CD4-positive, alpha-beta memory T cell (primary cell): ENCODE data around the gene DRD3. TPM values are rescaled to one million over a fixed set of nuclear protein-coding genes. Genes with fewer than 3 reads are reported as not detected.

Experiments
- CTCF ChIA-PET: fragments of 350-600 bp; sonication (Branson Sonifier 250); formaldehyde crosslinking; loops from one replicate; lab custom pipeline; 2021; ENCODE audit warnings: inconsistent platforms; ENCODE audit not compliant: partially characterized antibody; lab: Charles Lee
- POLR2A ChIA-PET: fragments of 350-600 bp; sonication (Branson Sonifier 250); formaldehyde crosslinking; loops from one replicate; lab custom pipeline; 2021; ENCODE audit not compliant: partially characterized antibody; lab: Charles Lee
- DNase-seq, 5 donors: peaks; one replicate each; pipeline versions ENCODE4 v3.0.0 to v3.0.0-alpha.2; 2020 to 2022; ENCODE audit warnings: mixed read lengths in 1 of 5
- H3K27ac ChIP-seq: one replicate; pipeline ENCODE4 v1.7.0; 2013; ENCODE audit warnings: low read depth, low read length
- H3K27me3 ChIP-seq: 2 replicates; pipeline ENCODE4 v1.7.0; 2013; ENCODE audit warnings: mild to moderate bottlenecking, low read length, moderate library complexity; ENCODE audit not compliant: insufficient read depth
- H3K36me3 ChIP-seq: 2 replicates; pipeline ENCODE4 v1.7.0; 2013; ENCODE audit warnings: mild to moderate bottlenecking, low read length, moderate library complexity; ENCODE audit not compliant: insufficient read depth
- H3K4me1 ChIP-seq: 2 replicates; pipeline ENCODE4 v1.7.0; 2013; ENCODE audit warnings: mild to moderate bottlenecking, low read length, moderate library complexity; ENCODE audit not compliant: insufficient read depth
- H3K4me3 ChIP-seq, 2 donors: one replicate each; pipeline ENCODE4 v1.7.0; 2013; ENCODE audit warnings: low read length in 2 of 2, mild to moderate bottlenecking in 1 of 2
- H3K9me3 ChIP-seq, 2 donors: one replicate each; pipeline ENCODE4 v1.7.0; 2013; ENCODE audit warnings: low read length in 2 of 2, control low read depth in 1 of 2; ENCODE audit not compliant: control insufficient read depth in 1 of 2
- H3K27ac Mint-ChIP-seq, 7 donors: one replicate each; pipeline ENCODE4 v1.8.0; 2020 to 2021; ENCODE audit warnings: mixed read lengths in 7 of 7, mild to moderate bottlenecking in 6 of 7, inconsistent platforms in 3 of 7, moderate library complexity in 3 of 7
- H3K27me3 Mint-ChIP-seq, 2 donors: one replicate each; pipeline ENCODE4 v1.8.0; 2020 to 2021; ENCODE audit warnings: mixed read lengths in 2 of 2
- H3K36me3 Mint-ChIP-seq, 2 donors: one replicate each; pipeline ENCODE4 v1.8.0; 2020 to 2021; ENCODE audit warnings: mixed read lengths in 2 of 2, inconsistent platforms in 1 of 2, mild to moderate bottlenecking in 1 of 2
- H3K4me1 Mint-ChIP-seq, 4 donors: one replicate each; pipeline ENCODE4 v1.8.0; 2020 to 2021; ENCODE audit warnings: mixed read lengths in 4 of 4, mild to moderate bottlenecking in 1 of 4
- H3K4me3 Mint-ChIP-seq, 8 donors: one replicate each; pipeline ENCODE4 v1.8.0; 2020 to 2021; ENCODE audit warnings: mixed read lengths in 8 of 8, mild to moderate bottlenecking in 7 of 8, moderate library complexity in 6 of 8, inconsistent platforms in 3 of 8
- H3K9me3 Mint-ChIP-seq, 8 donors: one replicate each; pipeline ENCODE4 v1.8.0; 2020 to 2021; ENCODE audit warnings: mixed read lengths in 8 of 8, mild to moderate bottlenecking in 5 of 8, inconsistent platforms in 3 of 8, moderate library complexity in 1 of 8
- intact Hi-C: fragments of 100-400 bp; cut with micrococcal nuclease; formaldehyde crosslinking; loops from one replicate; pipeline ENCODE4 v1.15.1; 2023
- polyA plus RNA-seq, 2 donors: library from polyadenylated mRNA; unstranded; fragments of 300-500 nt; fragmentation: Illumina TruSeq; gene quantifications; one replicate each; pipeline ENCODE4 v1.2.3, GENCODE V29; 2021
- total RNA-seq, 2 experiments: library from RNA; stranded (reverse); gene quantifications; one replicate each; pipeline ENCODE4 v1.2.3, GENCODE V29; 2021

The DRD3 gene
- total and polyA plus RNA-seq, 4 experiments from 2014 or later, result 0.28 to 0.35 TPM; not detected in 2

DNA sequence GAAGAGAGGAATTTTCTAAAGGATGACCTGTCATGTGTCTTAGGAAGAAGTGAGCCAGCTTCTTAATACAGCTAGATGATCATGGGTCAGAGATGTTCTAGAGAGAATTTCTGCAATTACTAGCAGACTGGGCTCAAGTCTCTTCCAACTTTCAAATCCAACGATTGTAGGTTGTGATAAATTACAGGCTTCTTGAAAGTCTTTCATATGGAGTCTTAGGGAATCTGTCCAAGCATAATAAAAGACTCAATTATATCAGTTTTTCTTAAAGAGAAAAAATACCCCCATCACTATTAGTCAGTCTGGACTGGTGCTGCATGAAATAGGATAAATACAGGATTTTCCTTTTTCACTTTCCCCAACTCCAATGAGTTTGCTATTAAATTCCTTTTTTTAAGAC, 59.1 kb downstream of the DRD3 start:
- POLR2A ChIA-PET, result no interaction called here
- Mint-ChIP-seq H3K9me3 (no peaks in the 10 kb centered on the region), H3K4me3 (no peak overlapping the region), H3K27ac (no peak overlapping the region), H3K4me1 (no peaks in the 10 kb centered on the region), H3K27me3 (no peaks in the 10 kb centered on the region), H3K36me3 (no peaks in the 10 kb centered on the region)
- Histone ChIP-seq H3K27me3 (no peaks in the 10 kb centered on the region), H3K27ac (no peak overlapping the region), H3K36me3 (no peaks in the 10 kb centered on the region), H3K9me3 (no peaks in the 10 kb centered on the region), H3K4me3 (no peak overlapping the region), H3K4me1 (no peaks in the 10 kb centered on the region)
- intact Hi-C loops, result no loop called here
- DNase-seq, result no peak
- CTCF ChIA-PET, result no interaction called here

DNA sequence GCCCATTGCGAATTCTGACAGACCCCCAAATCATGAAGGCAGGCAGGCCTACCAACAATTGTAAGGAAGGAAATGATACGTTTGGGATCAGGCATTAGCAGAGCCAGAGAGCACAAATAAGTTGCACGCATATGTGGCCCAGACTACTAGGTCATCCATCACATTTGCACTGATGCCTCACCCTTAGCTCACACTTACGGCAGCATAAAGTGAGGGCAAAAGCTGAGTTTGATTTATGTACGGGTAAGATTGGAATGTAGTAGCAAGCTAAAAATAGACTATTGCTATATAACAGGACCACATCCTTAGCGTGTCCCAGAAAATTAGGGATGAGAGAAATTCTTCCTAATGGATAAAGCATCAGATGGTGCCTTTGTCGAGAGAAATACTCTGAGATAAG, 63.7 kb downstream of the DRD3 start:
- H3K27me3 Mint-ChIP-seq, result peaks cover 0 to 8% of the 10 kb centered on the region in 2 donors
- Histone ChIP-seq H3K27ac (no peak overlapping the region), H3K9me3 (no peaks in the 10 kb centered on the region), H3K27me3 (no peaks in the 10 kb centered on the region), H3K4me1 (no peaks in the 10 kb centered on the region), H3K4me3 (no peak overlapping the region), H3K36me3 (no peaks in the 10 kb centered on the region)
- no peak overlapping the region for H3K4me3 Mint-ChIP-seq
- no peak for DNase-seq
- no peaks in the 10 kb centered on the region for H3K36me3 Mint-ChIP-seq
- intact Hi-C loops, result no loop called here
- no peaks in the 10 kb centered on the region for H3K9me3 Mint-ChIP-seq
- ChIA-PET POLR2A (no interaction called here), CTCF (no interaction called here)
- H3K4me1 Mint-ChIP-seq, result no peaks in the 10 kb centered on the region
- no peak overlapping the region for H3K27ac Mint-ChIP-seq

DNA sequence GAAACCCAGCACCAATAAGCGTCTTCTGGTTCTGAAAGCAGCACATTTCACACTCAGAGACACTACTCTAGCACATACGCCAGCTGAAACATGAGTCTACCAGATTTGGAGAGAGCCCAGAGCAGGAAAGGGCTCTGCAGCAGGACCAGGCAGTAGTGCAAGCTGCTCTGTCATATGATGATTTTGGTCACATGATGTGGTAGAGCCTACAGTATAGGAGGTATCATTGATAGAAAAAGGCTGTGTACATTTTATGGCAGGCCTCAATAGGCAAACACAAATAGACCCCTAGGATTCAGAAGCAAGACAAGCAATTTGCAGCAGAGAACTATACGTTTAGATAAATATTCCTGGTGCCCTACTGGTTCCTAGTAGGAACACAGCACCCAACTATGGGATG, 64.1 kb downstream of the DRD3 start:
- H3K4me3 ChIP-seq, result no peak overlapping the region
- ChIA-PET POLR2A (no interaction called here), CTCF (no interaction called here)
- no peak overlapping the region for H3K27ac ChIP-seq
- DNase-seq, result no peak
- intact Hi-C loops, result no loop called here
- H3K27ac Mint-ChIP-seq, result no peak overlapping the region
- H3K9me3 Mint-ChIP-seq, result no peaks in the 10 kb centered on the region
- no peaks in the 10 kb centered on the region for H3K9me3 ChIP-seq
- H3K4me1 ChIP-seq, result no peaks in the 10 kb centered on the region
- no peaks in the 10 kb centered on the region for H3K4me1 Mint-ChIP-seq
- no peaks in the 10 kb centered on the region for H3K27me3 ChIP-seq
- H3K36me3 ChIP-seq, result no peaks in the 10 kb centered on the region
- H3K27me3 Mint-ChIP-seq, result peaks cover 0 to 8% of the 10 kb centered on the region in 2 donors
- H3K36me3 Mint-ChIP-seq, result no peaks in the 10 kb centered on the region
- H3K4me3 Mint-ChIP-seq, result no peak overlapping the region

DNA sequence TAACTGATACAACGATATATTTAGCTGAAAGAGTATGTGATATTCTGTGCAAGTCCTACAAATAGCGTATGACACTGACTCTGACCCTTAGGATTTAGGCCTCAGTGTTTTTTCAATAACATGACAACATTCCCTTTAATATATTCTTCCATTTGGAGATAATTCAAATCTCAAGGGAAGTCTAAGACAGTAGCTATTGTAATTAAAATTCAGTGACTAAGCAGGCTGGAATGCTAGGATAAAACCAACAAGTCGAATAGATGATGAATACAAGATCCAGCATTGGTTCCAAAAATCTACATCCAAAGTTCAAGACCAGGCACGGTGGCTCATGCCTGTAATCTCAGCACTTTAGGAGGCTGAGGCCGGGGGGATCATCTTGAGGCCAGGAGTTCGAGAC, 66.2 kb downstream of the DRD3 start:
- no peaks in the 10 kb centered on the region for H3K36me3 Mint-ChIP-seq
- no peak for DNase-seq
- H3K4me3 ChIP-seq, result no peak overlapping the region
- no peaks in the 10 kb centered on the region for H3K9me3 Mint-ChIP-seq
- intact Hi-C loops, result no loop called here
- CTCF ChIA-PET, result no interaction called here
- H3K27ac ChIP-seq, result no peak overlapping the region
- POLR2A ChIA-PET, result no interaction called here
- no peaks in the 10 kb centered on the region for H3K27me3 ChIP-seq
- no peak overlapping the region for H3K4me3 Mint-ChIP-seq
- peaks cover 2 to 11% of the 10 kb centered on the region in 2 donors for H3K27me3 Mint-ChIP-seq
- H3K27ac Mint-ChIP-seq, result no peak overlapping the region
- H3K36me3 ChIP-seq, result no peaks in the 10 kb centered on the region
- H3K4me1 Mint-ChIP-seq, result no peaks in the 10 kb centered on the region
- H3K4me1 ChIP-seq, result no peaks in the 10 kb centered on the region
- H3K9me3 ChIP-seq, result no peaks in the 10 kb centered on the region

DNA sequence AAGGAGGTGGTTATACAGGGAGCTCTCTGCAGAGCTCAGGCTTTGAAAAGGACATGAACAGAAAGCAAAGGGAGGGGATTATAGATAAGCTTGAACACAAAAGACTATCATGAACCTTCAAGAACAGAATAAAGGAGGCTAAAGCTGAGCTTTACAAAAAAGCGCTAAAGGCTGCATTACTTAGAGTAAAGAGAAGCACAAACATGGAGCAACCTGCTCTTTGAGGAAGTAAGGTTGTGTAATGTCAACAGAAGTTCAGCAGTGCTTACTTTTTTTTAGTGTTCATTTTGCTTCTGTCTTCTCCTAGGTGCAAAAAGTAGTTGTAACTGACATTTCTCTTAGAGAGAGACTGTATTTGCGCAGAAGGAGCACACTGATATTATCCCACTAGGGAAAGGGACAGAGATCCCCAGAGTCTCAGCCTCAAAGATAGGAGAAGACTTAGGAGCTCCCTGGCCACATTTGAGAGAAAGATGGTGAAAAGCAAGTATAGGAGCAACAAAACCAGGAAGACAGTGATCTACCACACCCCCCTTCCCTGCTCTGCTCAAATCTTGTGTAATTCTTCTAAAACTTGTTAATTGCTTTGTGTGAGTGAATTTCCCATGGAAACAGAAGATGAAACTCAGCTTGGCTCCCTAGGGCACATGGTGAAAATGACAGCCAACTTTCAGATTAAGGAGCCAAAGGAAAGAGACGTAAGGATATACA, 67.6 kb downstream of the DRD3 start:
- intact Hi-C loops, result no loop called here
- H3K27me3 ChIP-seq, result no peaks in the 10 kb centered on the region
- Mint-ChIP-seq H3K27me3 (peaks cover 2 to 13% of the 10 kb centered on the region in 2 donors), H3K4me3 (no peak overlapping the region), H3K36me3 (no peaks in the 10 kb centered on the region), H3K4me1 (no peaks in the 10 kb centered on the region), H3K27ac (no peak overlapping the region), H3K9me3 (no peaks in the 10 kb centered on the region)
- no peaks in the 10 kb centered on the region for H3K4me1 ChIP-seq
- H3K4me3 ChIP-seq, result no peak overlapping the region
- no peaks in the 10 kb centered on the region for H3K9me3 ChIP-seq
- POLR2A ChIA-PET, result no interaction called here
- H3K27ac ChIP-seq, result no peak overlapping the region
- CTCF ChIA-PET, result no interaction called here
- no peak for DNase-seq
- H3K36me3 ChIP-seq, result no peaks in the 10 kb centered on the region

DNA sequence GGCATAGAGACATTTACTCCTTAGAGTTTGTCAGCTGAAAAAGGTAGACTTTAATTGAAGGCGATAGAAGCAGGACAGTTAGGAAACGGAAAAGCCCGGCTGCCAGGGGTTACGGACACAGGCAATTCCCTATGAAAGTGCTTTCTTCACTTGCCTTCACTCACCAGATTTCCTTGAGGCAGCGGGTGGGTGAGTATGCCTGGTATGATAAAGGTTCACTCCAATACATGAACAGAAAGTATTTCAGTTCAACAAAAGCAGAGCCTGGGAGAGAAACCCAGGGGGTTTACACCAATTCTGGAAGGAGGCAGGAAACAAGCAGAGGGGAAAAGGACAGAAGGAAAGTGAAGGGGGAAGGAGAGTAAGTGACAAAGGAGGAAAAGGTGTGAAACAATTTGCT, 68.4 kb downstream of the DRD3 start:
- H3K4me3 Mint-ChIP-seq, result no peak overlapping the region
- Histone ChIP-seq H3K27me3 (no peaks in the 10 kb centered on the region), H3K27ac (no peak overlapping the region), H3K36me3 (no peaks in the 10 kb centered on the region), H3K4me3 (no peak overlapping the region), H3K4me1 (no peaks in the 10 kb centered on the region), H3K9me3 (no peaks in the 10 kb centered on the region)
- DNase-seq, result no peak
- no peaks in the 10 kb centered on the region for H3K4me1 Mint-ChIP-seq
- H3K9me3 Mint-ChIP-seq, result peaks cover 0 to 1% (median 0%) of the 10 kb centered on the region in 8 donors
- intact Hi-C loops, result no loop called here
- H3K27ac Mint-ChIP-seq, result no peak overlapping the region
- ChIA-PET POLR2A (no interaction called here), CTCF (no interaction called here)
- peaks cover 2 to 15% of the 10 kb centered on the region in 2 donors for H3K27me3 Mint-ChIP-seq
- H3K36me3 Mint-ChIP-seq, result no peaks in the 10 kb centered on the region

DNA sequence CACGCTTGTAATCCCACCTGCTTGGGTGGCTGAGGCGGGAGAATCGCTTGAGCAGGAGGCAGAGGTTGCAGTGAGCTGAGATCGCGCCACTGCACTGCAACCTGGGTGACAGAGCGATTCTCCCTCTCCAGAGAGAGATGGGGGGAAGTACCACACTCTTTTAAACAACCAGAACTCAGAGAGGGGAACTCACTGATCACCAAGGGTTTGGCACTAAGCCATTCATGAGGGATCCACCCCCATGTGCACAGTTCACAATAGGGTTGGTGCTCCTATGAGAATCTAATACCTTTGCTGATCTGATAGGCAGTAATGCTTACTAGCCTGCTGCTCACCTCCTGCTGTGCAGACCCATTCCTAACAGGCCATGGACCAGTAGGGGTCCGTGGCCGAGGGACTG, 70.7 kb downstream of the DRD3 start:
- H3K4me3 ChIP-seq, result no peak overlapping the region
- H3K27me3 Mint-ChIP-seq, result peaks cover 2 to 12% of the 10 kb centered on the region in 2 donors
- no peaks in the 10 kb centered on the region for H3K9me3 ChIP-seq
- no peaks in the 10 kb centered on the region for H3K36me3 ChIP-seq
- H3K36me3 Mint-ChIP-seq, result no peaks in the 10 kb centered on the region
- H3K27ac Mint-ChIP-seq, result no peak overlapping the region
- POLR2A ChIA-PET, result no interaction called here
- no peaks in the 10 kb centered on the region for H3K4me1 Mint-ChIP-seq
- H3K4me3 Mint-ChIP-seq, result no peak overlapping the region
- no peaks in the 10 kb centered on the region for H3K27me3 ChIP-seq
- no peak overlapping the region for H3K27ac ChIP-seq
- H3K9me3 Mint-ChIP-seq, result peaks cover 0 to 2% (median 0%) of the 10 kb centered on the region in 8 donors
- no peak for DNase-seq
- CTCF ChIA-PET, result interaction anchor here (1.7 kb wide), 1 partner anchor 19 kb away, joined by 4 read pairs; no protein-coding TSS in a partner anchor
- intact Hi-C loops, result no loop called here
- no peaks in the 10 kb centered on the region for H3K4me1 ChIP-seq
